Activated CD8-positive, alpha-beta T cell treated with anti-CD3 and anti-CD28 coated beads for 36 hours (primary cell): Measurements from ENCODE around the gene KLK4. TPM values are rescaled to one million over a fixed set of nuclear protein-coding genes. Genes with fewer than 3 reads are reported as not detected.
"Not testable (repeated sequence)": the region's sequence is repeated elsewhere in the genome, so short reads cannot be mapped to it uniquely, and the experiment has no call there.

Source experiments
- ATAC-seq: fragments of 200-7000 bp; cut with Tn5 transposase; one replicate; pipeline ENCODE4 v1.10.0; 2021; ENCODE audit warnings: mild to moderate bottlenecking, moderate library complexity
- CTCF ChIA-PET: fragments of 350-600 bp; sonication (Branson Sonifier 250); formaldehyde crosslinking; loops from one replicate; lab custom pipeline; 2021; ENCODE audit warnings: antibody characterized with exemption; lab: Charles Lee
- POLR2A ChIA-PET: fragments of 350-600 bp; sonication (Branson Sonifier 250); formaldehyde crosslinking; loops from one replicate; lab custom pipeline; 2021; ENCODE audit warnings: antibody characterized with exemption; lab: Charles Lee
- DNase-seq: peaks from one replicate; pipeline ENCODE4 v3.0.0-alpha.2; 2020
- H3K27ac Mint-ChIP-seq: one replicate; pipeline ENCODE4 v1.8.0; 2021; ENCODE audit warnings: mild to moderate bottlenecking, mixed read lengths
- H3K27me3 Mint-ChIP-seq: one replicate; pipeline ENCODE4 v1.8.0; 2021; ENCODE audit warnings: mixed read lengths
- H3K36me3 Mint-ChIP-seq: one replicate; pipeline ENCODE4 v1.8.0; 2021; ENCODE audit warnings: low read depth, mixed read lengths
- H3K4me1 Mint-ChIP-seq: one replicate; pipeline ENCODE4 v1.8.0; 2021; ENCODE audit warnings: low read depth, mixed read lengths
- H3K4me3 Mint-ChIP-seq: one replicate; pipeline ENCODE4 v1.8.0; 2021; ENCODE audit warnings: mild to moderate bottlenecking, moderate library complexity, mixed read lengths
- H3K9me3 Mint-ChIP-seq: one replicate; pipeline ENCODE4 v1.8.0; 2021; ENCODE audit warnings: mixed read lengths
- intact Hi-C: fragments of 100-400 bp; cut with micrococcal nuclease; formaldehyde crosslinking; loops from one replicate; pipeline ENCODE4 v1.10.0; 2022
- total RNA-seq, 2 experiments: library from RNA; stranded (reverse); gene quantifications; one replicate each; pipeline ENCODE4 v1.2.3, GENCODE V29; 2021
- TF ChIP-seq, protein P1 (sequence below): fragments of 200-600 bp; IDR thresholded peaks from one replicate; pipeline ENCODE4 v1.8.0; 2022; ENCODE audit warnings: antibody characterized with exemption, mild to moderate bottlenecking

The KLK4 gene
- total RNA-seq, 2 experiments from 2014 or later = not detected

DNA sequence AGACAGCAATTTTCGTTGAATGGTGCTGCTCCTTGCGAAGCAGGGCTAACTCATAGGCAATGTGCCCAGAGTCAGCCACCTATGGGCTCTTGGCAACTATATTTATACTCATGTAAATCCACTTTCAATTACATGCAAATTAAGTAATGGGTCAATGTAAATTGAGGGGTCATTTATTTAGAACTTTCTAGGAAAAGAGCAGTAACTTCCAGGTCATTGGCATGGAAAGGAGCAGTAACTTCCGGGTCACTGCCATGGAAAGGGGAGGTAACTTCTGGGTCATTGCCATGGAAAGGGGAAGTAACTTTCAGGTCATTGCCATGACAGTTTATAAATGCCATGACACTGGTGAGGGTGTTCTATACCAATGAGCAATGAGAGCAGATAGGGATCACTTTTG, 11.6 kb downstream of the KLK4 start:
- H3K27ac Mint-ChIP-seq = no peak overlapping the region
- no peaks in the 10 kb centered on the region for H3K4me1 Mint-ChIP-seq
- POLR2A ChIA-PET = no interaction called here

DNA sequence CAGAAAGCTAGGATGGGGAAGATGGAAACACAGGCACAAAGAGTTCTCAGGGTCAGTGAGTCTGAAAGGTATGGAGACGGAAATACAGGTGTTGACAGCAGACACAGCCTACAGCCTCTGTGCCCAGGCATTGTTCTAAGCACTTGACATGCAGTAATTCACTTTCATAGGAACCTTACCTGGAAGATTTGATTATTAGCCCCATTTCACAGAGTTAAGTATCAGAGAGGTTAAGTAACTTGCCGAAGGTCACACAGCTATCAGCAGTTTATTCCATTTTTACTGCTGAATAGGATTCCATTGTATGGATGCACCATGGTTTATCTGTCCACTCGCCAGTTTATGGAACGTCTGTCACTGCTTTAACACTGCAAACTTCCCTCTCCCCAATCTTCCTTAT, 13.2 kb downstream of the KLK4 start:
- DNase-seq (no peak), ATAC-seq (no peak)
- CTCF ChIA-PET = interaction anchor here (1.1 to 2.0 kb wide), 2 partner anchors 9 to 24 kb away, joined by 3 to 7 read pairs; no protein-coding TSS in a partner anchor
- intact Hi-C loops = no loop called here
- Mint-ChIP-seq H3K4me1 (no peaks in the 10 kb centered on the region), H3K27me3 (peaks cover 22% of the 10 kb centered on the region), H3K4me3 (no peak overlapping the region), H3K27ac (no peak overlapping the region), H3K36me3 (no peaks in the 10 kb centered on the region), H3K9me3 (peaks cover 5% of the 10 kb centered on the region)
- TF ChIP-seq, protein P1, sequence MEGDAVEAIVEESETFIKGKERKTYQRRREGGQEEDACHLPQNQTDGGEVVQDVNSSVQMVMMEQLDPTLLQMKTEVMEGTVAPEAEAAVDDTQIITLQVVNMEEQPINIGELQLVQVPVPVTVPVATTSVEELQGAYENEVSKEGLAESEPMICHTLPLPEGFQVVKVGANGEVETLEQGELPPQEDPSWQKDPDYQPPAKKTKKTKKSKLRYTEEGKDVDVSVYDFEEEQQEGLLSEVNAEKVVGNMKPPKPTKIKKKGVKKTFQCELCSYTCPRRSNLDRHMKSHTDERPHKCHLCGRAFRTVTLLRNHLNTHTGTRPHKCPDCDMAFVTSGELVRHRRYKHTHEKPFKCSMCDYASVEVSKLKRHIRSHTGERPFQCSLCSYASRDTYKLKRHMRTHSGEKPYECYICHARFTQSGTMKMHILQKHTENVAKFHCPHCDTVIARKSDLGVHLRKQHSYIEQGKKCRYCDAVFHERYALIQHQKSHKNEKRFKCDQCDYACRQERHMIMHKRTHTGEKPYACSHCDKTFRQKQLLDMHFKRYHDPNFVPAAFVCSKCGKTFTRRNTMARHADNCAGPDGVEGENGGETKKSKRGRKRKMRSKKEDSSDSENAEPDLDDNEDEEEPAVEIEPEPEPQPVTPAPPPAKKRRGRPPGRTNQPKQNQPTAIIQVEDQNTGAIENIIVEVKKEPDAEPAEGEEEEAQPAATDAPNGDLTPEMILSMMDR = no peak
- POLR2A ChIA-PET = no interaction called here

More for the DNA sequence above, 11.6 kb downstream of the KLK4 start:
- Mint-ChIP-seq H3K27me3 (peaks cover 16% of the 10 kb centered on the region), H3K36me3 (no peaks in the 10 kb centered on the region), H3K4me3 (no peak overlapping the region), H3K9me3 (peaks cover 3% of the 10 kb centered on the region)
- no peak for DNase-seq
- CTCF ChIA-PET = no interaction called here
- ATAC-seq = no peak
- intact Hi-C loops = no loop called here
- TF ChIP-seq, protein P1 = no peak

DNA sequence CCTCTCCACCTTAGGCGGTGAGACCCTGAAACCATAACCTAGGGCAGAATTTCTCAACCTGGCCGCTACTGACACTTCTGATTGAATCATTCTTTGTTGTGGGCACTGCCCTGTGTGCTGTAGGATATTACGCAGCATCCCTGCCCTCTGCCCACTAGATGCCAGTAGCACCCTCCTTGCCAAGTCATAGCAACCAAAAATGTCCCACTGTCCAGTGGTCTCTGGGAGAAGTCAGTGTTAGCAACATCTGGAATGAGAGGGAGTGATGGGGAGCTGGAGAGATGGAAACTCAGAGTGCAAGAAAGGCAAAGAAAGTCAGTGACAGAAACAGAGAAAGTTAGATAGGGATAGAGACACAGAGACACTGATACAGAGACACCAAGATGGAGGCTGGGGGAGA, 13.6 kb downstream of the KLK4 start:
- ATAC-seq (no peak), DNase-seq (no peak)
- ChIA-PET CTCF (interaction anchor here (2.0 kb wide), 1 partner anchor 25 kb away, joined by 7 read pairs; no protein-coding TSS in a partner anchor), POLR2A (no interaction called here)
- Mint-ChIP-seq H3K27ac (no peak overlapping the region), H3K4me3 (no peak overlapping the region), H3K9me3 (peaks cover 5% of the 10 kb centered on the region), H3K36me3 (no peaks in the 10 kb centered on the region), H3K4me1 (no peaks in the 10 kb centered on the region), H3K27me3 (peaks cover 22% of the 10 kb centered on the region)
- TF ChIP-seq, protein P1 = no peak
- intact Hi-C loops = no loop called here

DNA sequence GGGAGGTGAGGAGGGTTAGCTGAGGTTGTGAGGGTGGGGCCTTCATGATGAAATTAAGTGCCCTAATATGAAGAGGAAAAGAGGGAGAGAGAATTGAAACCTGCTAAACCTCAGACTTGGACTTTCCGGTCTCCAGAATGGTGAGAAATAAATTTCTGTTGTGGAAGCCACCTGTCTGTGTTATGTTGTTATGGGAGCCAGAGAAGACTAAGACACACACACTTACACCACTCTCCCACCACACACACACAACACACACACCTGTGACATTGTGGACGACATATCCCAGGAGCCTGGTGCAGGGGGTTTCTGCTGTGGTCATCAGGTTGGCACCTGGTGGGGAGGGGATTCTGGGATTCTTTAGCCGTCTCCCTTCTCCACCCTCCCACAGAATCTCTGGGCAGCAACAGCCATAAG, 14.0 kb downstream of the KLK4 start:
- Mint-ChIP-seq H3K36me3 (no peaks in the 10 kb centered on the region), H3K27ac (no peak overlapping the region), H3K9me3 (peaks cover 5% of the 10 kb centered on the region), H3K27me3 (peaks cover 22% of the 10 kb centered on the region), H3K4me1 (no peaks in the 10 kb centered on the region), H3K4me3 (no peak overlapping the region)
- TF ChIP-seq, protein P1 = no peak
- DNase-seq (no peak), ATAC-seq (no peak)
- CTCF ChIA-PET = interaction anchor here (2.0 kb wide), 1 partner anchor 25 kb away, joined by 7 read pairs; no protein-coding TSS in a partner anchor
- POLR2A ChIA-PET = no interaction called here
- intact Hi-C loops = no loop called here

DNA sequence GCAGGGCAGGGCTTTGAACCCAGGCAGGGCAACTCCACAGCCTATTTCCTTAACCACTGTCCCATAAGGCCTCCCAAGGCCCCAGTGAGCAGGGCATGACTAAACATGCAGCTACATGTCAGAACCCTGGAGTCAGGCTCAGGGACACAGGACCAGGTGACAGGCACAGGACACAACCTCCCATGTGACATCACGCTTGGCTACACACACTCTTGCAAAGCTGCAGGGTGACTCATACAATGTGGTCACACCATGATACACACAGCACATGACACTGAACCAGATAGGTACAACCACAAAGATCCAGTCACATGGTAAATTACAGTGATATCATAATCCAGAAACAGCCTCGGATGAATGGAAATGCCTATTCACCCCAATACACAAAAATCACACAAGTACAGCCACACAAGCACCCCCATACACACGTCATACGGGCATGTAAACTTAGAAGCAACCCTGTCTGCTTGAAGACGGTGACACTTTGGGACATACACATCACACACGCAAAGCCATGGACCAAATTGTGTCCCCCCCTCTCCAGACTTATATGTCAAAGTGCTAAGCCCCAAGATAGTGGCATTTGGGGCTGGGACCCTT, 14.5 kb downstream of the KLK4 start:
- intact Hi-C loops = no loop called here

DNA sequence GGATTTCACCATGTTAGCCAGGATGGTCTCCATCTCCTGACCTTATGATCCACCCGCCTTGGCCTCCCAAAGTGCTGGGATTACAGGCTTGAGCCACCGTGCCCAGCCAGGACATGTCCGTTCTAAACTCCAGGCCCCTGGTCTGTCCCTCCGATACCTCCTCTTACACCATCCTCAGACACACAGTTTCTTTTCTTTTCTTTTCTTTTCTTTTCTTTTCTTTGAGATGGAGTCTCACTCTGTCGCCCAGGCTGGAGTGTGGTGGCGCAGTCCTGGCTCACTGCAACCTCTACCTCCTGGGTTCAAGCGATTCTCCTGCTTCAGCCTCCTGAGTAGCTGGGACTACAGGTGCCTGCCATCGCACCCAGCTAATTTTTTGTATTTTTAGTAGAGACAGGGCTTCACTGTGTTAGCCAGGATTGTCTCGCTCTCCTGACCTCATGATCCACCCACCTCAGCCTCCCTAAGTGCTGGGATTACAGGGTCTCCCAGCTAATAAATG, 15.1 kb downstream of the KLK4 start:
- H3K27me3 Mint-ChIP-seq = peaks cover 24% of the 10 kb centered on the region
- H3K36me3 Mint-ChIP-seq, H3K9me3 Mint-ChIP-seq, H3K4me3 Mint-ChIP-seq, intact Hi-C loops, DNase-seq, H3K27ac Mint-ChIP-seq, H3K4me1 Mint-ChIP-seq, ATAC-seq, POLR2A ChIA-PET: not testable (repeated sequence)
- CTCF ChIA-PET = interaction anchor here (0.7 kb wide), 1 partner anchor 25 kb away, joined by 3 read pairs; no protein-coding TSS in a partner anchor

More for the DNA sequence above, 14.5 kb downstream of the KLK4 start:
- ChIA-PET POLR2A (no interaction called here), CTCF (interaction anchor here (0.7 kb wide), 1 partner anchor 25 kb away, joined by 3 read pairs; no protein-coding TSS in a partner anchor)
- Mint-ChIP-seq H3K36me3 (no peaks in the 10 kb centered on the region), H3K4me1 (no peaks in the 10 kb centered on the region), H3K27me3 (peaks cover 22% of the 10 kb centered on the region), H3K9me3 (peaks cover 5% of the 10 kb centered on the region), H3K27ac (no peak overlapping the region), H3K4me3 (no peak overlapping the region)
- TF ChIP-seq, protein P1 = no peak
- DNase-seq = peak; percentile 57
- peak; percentile 88 for ATAC-seq
